Endothelial cell of umbilical vein (primary cell): ENCODE results near the gene CACNA1B. TPM values are rescaled to one million over a fixed set of nuclear protein-coding genes. Genes with fewer than 3 reads are reported as not detected.

ENCODE experiments used
- BruUV-seq: library from RNA; stranded (reverse); fragments of 400-500 nt; replicated peaks from 2 replicates; lab custom pipeline; 2021; lab: Mats Ljungman, UMichigan
- CTCF ChIA-PET: fragments of 300-600, 350-600 bp; sonication (Branson Sonifier 250); formaldehyde crosslinking; loops from one replicate; lab custom pipeline; 2021; ENCODE audit warnings: antibody characterized with exemption, inconsistent platforms; lab: Charles Lee
- POLR2A ChIA-PET: fragments of 300-600, 350-600 bp; sonication (Branson Sonifier 250); formaldehyde crosslinking; loops from one replicate; lab custom pipeline; 2021; ENCODE audit warnings: antibody characterized with exemption, inconsistent platforms; lab: Charles Lee
- DNase-seq: peaks from one replicate; pipeline ENCODE4 v3.0.0-alpha.2; 2011; ENCODE audit warnings: low read depth, low spot score
- FAIRE-seq: peaks from 2 replicates; lab custom pipeline; 2011; peaks lifted over from hg19 to GRCh38; lab: Jason Lieb, UNC
- H2AFZ ChIP-seq: 2 replicates; pipeline ENCODE4 v1.6.0; 2012; ENCODE audit warnings: low read depth, low read length, control low read depth, inconsistent platforms
- H3K27ac ChIP-seq: 2 replicates; pipeline ENCODE4 v1.5.1; 2011; ENCODE audit warnings: low read depth, mild to moderate bottlenecking, control low read depth, low read length, moderate library complexity; ENCODE audit not compliant: insufficient read depth
- H3K27me3 ChIP-seq, 2 experiments: 2 replicates each; pipeline versions ENCODE4 v1.6.0 to v1.6.1; 2011; ENCODE audit warnings: low read length in 2 of 2, mixed read lengths in 1 of 2; ENCODE audit not compliant: control insufficient read depth in 2 of 2, insufficient read depth in 2 of 2
- H3K36me3 ChIP-seq, 2 experiments: 2 replicates in 1 of 2; 3 replicates in 1 of 2; pipeline ENCODE4 v1.5.1; 2011; ENCODE audit warnings: low read length in 2 of 2, mild to moderate bottlenecking in 1 of 2, moderate library complexity in 1 of 2; ENCODE audit not compliant: control insufficient read depth in 2 of 2, insufficient read depth in 2 of 2; ENCODE audit errors: extremely low read depth in 1 of 2
- H3K4me1 ChIP-seq: 3 replicates; pipeline ENCODE4 v1.5.1; 2011; ENCODE audit warnings: mild to moderate bottlenecking, low read length; ENCODE audit not compliant: control insufficient read depth, insufficient read depth; ENCODE audit errors: extremely low read depth
- H3K4me2 ChIP-seq: 2 replicates; pipeline ENCODE4 v1.6.1; 2011; ENCODE audit warnings: low read length, control low read depth, mixed read lengths; ENCODE audit not compliant: insufficient read depth
- H3K4me3 ChIP-seq, 3 experiments: fragments of 200-600 bp in 1 of 3; sonication (generic), shearing (Covaris generic) in 1 of 3; replicated peaks in 1 of 3; 2 replicates each; pipeline ENCODE4 v1.5.1; 2011 to 2016; ENCODE audit warnings: control low read depth in 3 of 3, low read length in 3 of 3, mild to moderate bottlenecking in 2 of 3, inconsistent platforms in 1 of 3, low read depth in 1 of 3, moderate library complexity in 1 of 3; ENCODE audit not compliant: insufficient read depth in 1 of 3
- H3K79me2 ChIP-seq: 2 replicates; pipeline ENCODE4 v1.6.0; 2012; ENCODE audit warnings: low read length, inconsistent platforms; ENCODE audit not compliant: control insufficient read depth, insufficient read depth
- H3K9ac ChIP-seq: replicated peaks from 2 replicates; pipeline ENCODE3; 2011; ENCODE audit warnings: low read length, control low read depth; ENCODE audit not compliant: insufficient read depth; ENCODE audit errors: extremely low read depth
- H3K9me1 ChIP-seq: replicated peaks from 3 replicates; pipeline ENCODE4 v1.6.0; 2011; ENCODE audit warnings: mild to moderate bottlenecking, low read length; ENCODE audit not compliant: control insufficient read depth, insufficient read depth; ENCODE audit errors: extremely low read depth
- H3K9me3 ChIP-seq: replicated peaks from 2 replicates; pipeline ENCODE4 v1.5.1; 2012; ENCODE audit warnings: low read length, inconsistent platforms; ENCODE audit not compliant: control insufficient read depth, insufficient read depth
- H4K20me1 ChIP-seq: replicated peaks from 2 replicates; pipeline ENCODE3; 2011; ENCODE audit warnings: mild to moderate bottlenecking, low read length; ENCODE audit not compliant: control insufficient read depth, insufficient read depth; ENCODE audit errors: extremely low read depth
- EZH2 ChIP-seq: IDR thresholded peaks from 2 replicates; pipeline ENCODE4 v1.6.1; 2012; ENCODE audit warnings: borderline replicate concordance, low read depth, mild to moderate bottlenecking, moderate library complexity, low read length, inconsistent platforms; ENCODE audit not compliant: severe bottlenecking
- GATA2 ChIP-seq: IDR thresholded peaks from 2 replicates; pipeline ENCODE4 v1.7.0; 2011; ENCODE audit warnings: low read depth, mild to moderate bottlenecking, moderate library complexity, mixed read lengths, low read length; ENCODE audit not compliant: insufficient read length, insufficient read depth
- JUN ChIP-seq: IDR thresholded peaks from 2 replicates; pipeline ENCODE4 v1.6.1; 2011; ENCODE audit warnings: borderline replicate concordance, low read depth; ENCODE audit not compliant: insufficient read length, insufficient read depth
- MYC ChIP-seq: IDR thresholded peaks from one replicate; pipeline ENCODE4 v1.6.1; 2011; ENCODE audit warnings: mild to moderate bottlenecking, low read depth, low read length
- POLR2A ChIP-seq: IDR thresholded peaks from 2 replicates; pipeline ENCODE4 v1.6.1; 2012; ENCODE audit warnings: low read depth, mild to moderate bottlenecking, control low read depth, low read length
- POLR2AphosphoS5 ChIP-seq: IDR thresholded peaks from 2 replicates; pipeline ENCODE4 v1.6.1; 2012; ENCODE audit warnings: low read depth, mild to moderate bottlenecking, control low read depth, low read length, moderate library complexity; ENCODE audit not compliant: insufficient read depth
- dilution Hi-C: fragments of 300-500 bp; cut with MboI; formaldehyde crosslinking; loops from one replicate; pipeline ENCODE4 v1.15.0; 2019; ENCODE audit warnings: low sequenced_read_pairs; ENCODE audit not compliant: extremely low pct_ligation_motif_present
- intact Hi-C: fragments of 100-400 bp; cut with micrococcal nuclease; formaldehyde crosslinking; loops from one replicate; pipeline ENCODE4 v1.10.0; 2022
- polyA plus RNA-seq, 4 experiments: library from polyadenylated mRNA; depleted of rRNA in 3 of 4; stranded (reverse) in 3 of 4; unstranded in 1 of 4; fragments of >200 nt; gene quantifications; 2 replicates each; pipeline versions ENCODE4 v1.2.1 to v1.2.3, GENCODE V29; 2011 to 2012; ENCODE audit warnings: missing spikeins in 1 of 4
- total RNA-seq: library from RNA; stranded (reverse); gene quantifications from 2 replicates; pipeline ENCODE4 v1.2.3, GENCODE V29; 2021
- TF ChIP-seq, protein P1 (sequence below): IDR thresholded peaks from 2 replicates; pipeline ENCODE4 v1.6.1; 2011; ENCODE audit not compliant: insufficient read depth, insufficient read length
- TF ChIP-seq, protein P2 (sequence below), 2 donors: IDR thresholded peaks; 1 replicate in 1 of 2; 2 replicates in 1 of 2; pipeline ENCODE4 v1.5.1; 2011; ENCODE audit warnings: low read length in 2 of 2, mild to moderate bottlenecking in 2 of 2, moderate library complexity in 2 of 2, control low read depth in 1 of 2, inconsistent platforms in 1 of 2, low read depth in 1 of 2; ENCODE audit not compliant: insufficient read depth in 1 of 2; ENCODE audit errors: extremely low read depth in 1 of 2

The CACNA1B gene
- total and polyA plus RNA-seq, 2 donors (not counting 3 experiments of a cell fraction or from before 2014, with no cell fraction given), result 0.11 to 0.41 TPM

DNA sequence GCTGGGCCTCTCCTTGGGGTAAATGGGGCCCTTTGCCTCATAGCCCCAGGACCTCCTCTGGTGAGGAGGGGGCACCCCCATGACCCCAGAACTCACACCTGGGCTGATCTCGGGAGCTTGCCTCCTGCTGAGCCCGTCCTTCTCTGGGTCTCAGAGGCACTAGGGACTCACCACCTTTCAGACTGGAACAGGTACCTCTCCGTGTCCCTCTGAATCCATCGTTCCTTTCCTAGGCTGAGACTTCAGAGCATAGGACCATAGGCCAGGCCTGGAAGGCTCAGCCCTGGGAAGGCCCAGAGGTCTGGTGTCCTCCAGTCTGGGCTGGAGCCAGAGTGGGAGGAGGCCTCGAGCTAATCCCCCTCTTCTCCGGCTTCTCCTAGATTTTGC lies 97.9 kb downstream of the CACNA1B start:
- intact Hi-C loops (no loop called here), dilution Hi-C loops (no loop called here)
- Histone ChIP-seq H3K79me2 (no peaks in the 10 kb centered on the region), H3K9me1 (no peaks in the 10 kb centered on the region), H3K4me2 (no peak overlapping the region), H3K9ac (no peak overlapping the region), H4K20me1 (no peaks in the 10 kb centered on the region), H3K4me1 (no peaks in the 10 kb centered on the region), H3K36me3 (no peaks in the 10 kb centered on the region), H2AFZ (no peak overlapping the region), H3K27ac (no peak overlapping the region), H3K4me3 (no peak overlapping the region), H3K27me3 (no peaks in the 10 kb centered on the region), H3K9me3 (no peaks in the 10 kb centered on the region)
- POLR2A ChIA-PET, result no interaction called here
- FAIRE-seq (no peak), DNase-seq (no peak)
- BruUV-seq, result no TSS peak
- TF ChIP-seq POLR2A, result no peak
- no peak for TF ChIP-seq EZH2
- TF ChIP-seq JUN, result no peak
- TF ChIP-seq, protein P1, sequence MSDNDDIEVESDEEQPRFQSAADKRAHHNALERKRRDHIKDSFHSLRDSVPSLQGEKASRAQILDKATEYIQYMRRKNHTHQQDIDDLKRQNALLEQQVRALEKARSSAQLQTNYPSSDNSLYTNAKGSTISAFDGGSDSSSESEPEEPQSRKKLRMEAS, result no peak
- TF ChIP-seq, protein P2, sequence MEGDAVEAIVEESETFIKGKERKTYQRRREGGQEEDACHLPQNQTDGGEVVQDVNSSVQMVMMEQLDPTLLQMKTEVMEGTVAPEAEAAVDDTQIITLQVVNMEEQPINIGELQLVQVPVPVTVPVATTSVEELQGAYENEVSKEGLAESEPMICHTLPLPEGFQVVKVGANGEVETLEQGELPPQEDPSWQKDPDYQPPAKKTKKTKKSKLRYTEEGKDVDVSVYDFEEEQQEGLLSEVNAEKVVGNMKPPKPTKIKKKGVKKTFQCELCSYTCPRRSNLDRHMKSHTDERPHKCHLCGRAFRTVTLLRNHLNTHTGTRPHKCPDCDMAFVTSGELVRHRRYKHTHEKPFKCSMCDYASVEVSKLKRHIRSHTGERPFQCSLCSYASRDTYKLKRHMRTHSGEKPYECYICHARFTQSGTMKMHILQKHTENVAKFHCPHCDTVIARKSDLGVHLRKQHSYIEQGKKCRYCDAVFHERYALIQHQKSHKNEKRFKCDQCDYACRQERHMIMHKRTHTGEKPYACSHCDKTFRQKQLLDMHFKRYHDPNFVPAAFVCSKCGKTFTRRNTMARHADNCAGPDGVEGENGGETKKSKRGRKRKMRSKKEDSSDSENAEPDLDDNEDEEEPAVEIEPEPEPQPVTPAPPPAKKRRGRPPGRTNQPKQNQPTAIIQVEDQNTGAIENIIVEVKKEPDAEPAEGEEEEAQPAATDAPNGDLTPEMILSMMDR (IDR thresholded peaks at IDR 0.05; ENCODE audit: extremely low read depth in 1 of 2, insufficient read depth in 1 of 2, low read depth in 1 of 2, low read length in 2 of 2), result no peak
- no peak for TF ChIP-seq MYC
- no peak for TF ChIP-seq GATA2
- TF ChIP-seq POLR2AphosphoS5, result no peak
- CTCF ChIA-PET, result no interaction called here
